Fibroblast of mammary gland (primary cell): ENCODE measurements around the gene RAB3IL1.

ENCODE experiments used
- DNase-seq: peaks from one replicate; pipeline ENCODE4 v3.0.0-alpha.2; 2010; ENCODE audit warnings: low read depth
- H3K4me3 ChIP-seq: 2 replicates; pipeline ENCODE4 v1.5.1; 2011; ENCODE audit warnings: low read depth, mild to moderate bottlenecking, low read length, moderate library complexity; ENCODE audit not compliant: control insufficient read depth
- TF ChIP-seq, protein P1 (sequence below): conservative IDR thresholded peaks from 2 replicates; pipeline ENCODE4 v1.5.1; 2011; ENCODE audit warnings: low read depth, low read length, inconsistent platforms; ENCODE audit not compliant: control insufficient read depth, insufficient read depth

Gene RAB3IL1

DNA sequence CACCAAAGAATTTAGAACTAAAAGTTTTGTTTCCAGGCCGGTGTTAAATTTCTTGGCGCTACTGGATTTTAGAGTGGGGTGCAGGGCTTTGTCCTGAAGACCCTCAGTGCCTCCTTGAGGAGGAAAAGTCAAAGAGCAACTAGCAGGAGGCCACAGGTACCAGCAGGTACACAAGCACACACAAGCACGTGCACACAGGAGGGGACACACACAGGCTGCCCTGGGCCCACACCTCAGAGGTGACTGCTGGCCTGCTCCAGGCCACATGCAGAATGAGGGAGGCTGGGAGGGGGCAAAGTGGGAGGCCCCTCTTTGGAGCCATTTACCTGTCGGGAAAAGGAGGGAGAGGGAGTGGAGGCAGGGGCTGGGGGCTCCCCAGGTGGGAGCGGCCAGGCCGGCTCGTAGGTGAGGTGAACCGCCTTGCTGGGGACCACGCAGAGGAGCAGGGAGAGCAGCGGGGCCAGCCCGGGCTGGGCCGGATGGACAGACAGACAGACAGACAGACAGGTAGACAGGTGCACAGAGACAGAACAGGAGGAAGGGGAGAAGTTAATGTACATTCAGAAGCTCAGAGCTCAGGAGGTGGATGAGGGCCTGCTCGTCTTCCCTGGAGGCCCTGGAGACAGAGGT, 12.2 kb downstream of the RAB3IL1 start:
- no peak overlapping the region for H3K4me3 ChIP-seq
- DNase-seq = no peak
- TF ChIP-seq, protein P1, sequence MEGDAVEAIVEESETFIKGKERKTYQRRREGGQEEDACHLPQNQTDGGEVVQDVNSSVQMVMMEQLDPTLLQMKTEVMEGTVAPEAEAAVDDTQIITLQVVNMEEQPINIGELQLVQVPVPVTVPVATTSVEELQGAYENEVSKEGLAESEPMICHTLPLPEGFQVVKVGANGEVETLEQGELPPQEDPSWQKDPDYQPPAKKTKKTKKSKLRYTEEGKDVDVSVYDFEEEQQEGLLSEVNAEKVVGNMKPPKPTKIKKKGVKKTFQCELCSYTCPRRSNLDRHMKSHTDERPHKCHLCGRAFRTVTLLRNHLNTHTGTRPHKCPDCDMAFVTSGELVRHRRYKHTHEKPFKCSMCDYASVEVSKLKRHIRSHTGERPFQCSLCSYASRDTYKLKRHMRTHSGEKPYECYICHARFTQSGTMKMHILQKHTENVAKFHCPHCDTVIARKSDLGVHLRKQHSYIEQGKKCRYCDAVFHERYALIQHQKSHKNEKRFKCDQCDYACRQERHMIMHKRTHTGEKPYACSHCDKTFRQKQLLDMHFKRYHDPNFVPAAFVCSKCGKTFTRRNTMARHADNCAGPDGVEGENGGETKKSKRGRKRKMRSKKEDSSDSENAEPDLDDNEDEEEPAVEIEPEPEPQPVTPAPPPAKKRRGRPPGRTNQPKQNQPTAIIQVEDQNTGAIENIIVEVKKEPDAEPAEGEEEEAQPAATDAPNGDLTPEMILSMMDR = no peak

- no peak for DNase-seq
- TF ChIP-seq, protein P1 = no peak
- H3K4me3 ChIP-seq = no peak overlapping the region
Measured at GRCh38 chr11:61904539-61905048, 12.8 kb downstream of the RAB3IL1 start.

DNA sequence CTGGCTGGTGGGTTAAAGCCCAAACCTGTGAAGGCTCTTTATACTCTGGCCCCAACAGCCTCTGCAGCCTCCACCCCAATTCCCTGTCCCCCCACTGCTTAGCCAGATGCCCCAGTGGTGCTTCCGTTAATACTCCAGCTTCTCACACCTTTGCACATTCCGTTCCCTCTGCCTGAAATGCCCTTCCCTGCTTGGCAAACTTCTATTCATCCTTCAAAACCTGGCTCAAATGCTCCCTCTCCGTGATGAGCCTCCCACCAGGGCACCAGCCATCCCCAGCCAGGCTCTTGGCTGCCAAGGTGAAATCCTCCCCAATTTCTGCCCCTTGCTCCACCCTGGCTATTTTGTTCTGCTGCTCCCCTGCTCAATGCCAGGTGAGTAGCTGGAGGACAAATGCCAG, 13.5 kb downstream of the RAB3IL1 start:
- H3K4me3 ChIP-seq = no peak overlapping the region
- no peak for DNase-seq
- TF ChIP-seq, protein P1 = no peak

- TF ChIP-seq, protein P1 = no peak
- no peak overlapping the region for H3K4me3 ChIP-seq
- DNase-seq = no peak
Measured at GRCh38 chr11:61902313-61902712, 15.1 kb downstream of the RAB3IL1 start.

GRCh38 chr11:61901397-61901796, 16.0 kb downstream of the RAB3IL1 start:
- TF ChIP-seq, protein P1 = no peak
- no peak for DNase-seq
- H3K4me3 ChIP-seq = no peak overlapping the region

GRCh38 chr11:61900251-61900650, 17.1 kb downstream of the RAB3IL1 start:
- DNase-seq = no peak
- H3K4me3 ChIP-seq = no peak overlapping the region
- TF ChIP-seq, protein P1 = no peak
